Bronchus fibroblast of lung (primary cell): ENCODE results near the gene COPB1. TPM values are rescaled to one million over a fixed set of nuclear protein-coding genes. Genes with fewer than 3 reads are reported as not detected.

Experiments used
- total RNA-seq: library from RNA; depleted of rRNA; stranded (reverse); fragments of >200 nt; gene quantifications from 2 replicates; pipeline ENCODE4 v1.2.3, GENCODE V29; 2015

The COPB1 gene, protein sequence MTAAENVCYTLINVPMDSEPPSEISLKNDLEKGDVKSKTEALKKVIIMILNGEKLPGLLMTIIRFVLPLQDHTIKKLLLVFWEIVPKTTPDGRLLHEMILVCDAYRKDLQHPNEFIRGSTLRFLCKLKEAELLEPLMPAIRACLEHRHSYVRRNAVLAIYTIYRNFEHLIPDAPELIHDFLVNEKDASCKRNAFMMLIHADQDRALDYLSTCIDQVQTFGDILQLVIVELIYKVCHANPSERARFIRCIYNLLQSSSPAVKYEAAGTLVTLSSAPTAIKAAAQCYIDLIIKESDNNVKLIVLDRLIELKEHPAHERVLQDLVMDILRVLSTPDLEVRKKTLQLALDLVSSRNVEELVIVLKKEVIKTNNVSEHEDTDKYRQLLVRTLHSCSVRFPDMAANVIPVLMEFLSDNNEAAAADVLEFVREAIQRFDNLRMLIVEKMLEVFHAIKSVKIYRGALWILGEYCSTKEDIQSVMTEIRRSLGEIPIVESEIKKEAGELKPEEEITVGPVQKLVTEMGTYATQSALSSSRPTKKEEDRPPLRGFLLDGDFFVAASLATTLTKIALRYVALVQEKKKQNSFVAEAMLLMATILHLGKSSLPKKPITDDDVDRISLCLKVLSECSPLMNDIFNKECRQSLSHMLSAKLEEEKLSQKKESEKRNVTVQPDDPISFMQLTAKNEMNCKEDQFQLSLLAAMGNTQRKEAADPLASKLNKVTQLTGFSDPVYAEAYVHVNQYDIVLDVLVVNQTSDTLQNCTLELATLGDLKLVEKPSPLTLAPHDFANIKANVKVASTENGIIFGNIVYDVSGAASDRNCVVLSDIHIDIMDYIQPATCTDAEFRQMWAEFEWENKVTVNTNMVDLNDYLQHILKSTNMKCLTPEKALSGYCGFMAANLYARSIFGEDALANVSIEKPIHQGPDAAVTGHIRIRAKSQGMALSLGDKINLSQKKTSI
- 140 and 164 TPM in 2 replicates for total RNA-seq

DNA sequence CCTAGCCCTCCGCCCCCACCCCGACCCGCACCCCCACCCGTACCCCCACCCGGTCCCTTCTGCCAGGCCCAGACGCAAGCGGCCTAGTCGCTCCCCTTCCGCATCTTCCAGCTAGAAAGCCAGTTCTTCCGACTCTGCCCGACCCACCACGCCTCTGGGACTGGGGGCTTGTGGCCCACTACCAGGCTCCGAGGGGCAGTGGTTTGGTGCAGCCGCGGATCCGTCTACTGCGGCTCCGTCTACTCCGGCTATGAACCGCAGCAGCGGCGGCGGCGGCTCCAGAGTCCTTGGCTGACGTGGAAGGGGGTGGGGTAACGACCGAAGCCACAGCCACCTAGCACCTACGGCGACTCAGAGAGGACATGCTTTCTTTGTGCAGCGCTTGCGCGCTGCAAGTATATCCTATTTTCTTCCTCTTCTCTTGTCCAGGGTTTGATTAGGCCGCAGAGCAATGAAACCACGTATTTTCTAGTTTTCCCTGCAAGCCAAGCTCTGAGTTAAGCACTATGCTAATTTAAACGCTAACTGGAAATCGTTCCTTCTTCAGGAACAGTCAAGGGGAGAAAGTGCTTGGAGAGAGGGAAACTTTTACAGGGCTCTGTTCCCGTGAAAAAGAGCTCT, at the start of gene COPB1:
TSS of gene COPB1 (minus strand) at position 252 of the 621 bp plus-strand sequence. CDS start 883 bp downstream, outside the sequence.

DNA sequence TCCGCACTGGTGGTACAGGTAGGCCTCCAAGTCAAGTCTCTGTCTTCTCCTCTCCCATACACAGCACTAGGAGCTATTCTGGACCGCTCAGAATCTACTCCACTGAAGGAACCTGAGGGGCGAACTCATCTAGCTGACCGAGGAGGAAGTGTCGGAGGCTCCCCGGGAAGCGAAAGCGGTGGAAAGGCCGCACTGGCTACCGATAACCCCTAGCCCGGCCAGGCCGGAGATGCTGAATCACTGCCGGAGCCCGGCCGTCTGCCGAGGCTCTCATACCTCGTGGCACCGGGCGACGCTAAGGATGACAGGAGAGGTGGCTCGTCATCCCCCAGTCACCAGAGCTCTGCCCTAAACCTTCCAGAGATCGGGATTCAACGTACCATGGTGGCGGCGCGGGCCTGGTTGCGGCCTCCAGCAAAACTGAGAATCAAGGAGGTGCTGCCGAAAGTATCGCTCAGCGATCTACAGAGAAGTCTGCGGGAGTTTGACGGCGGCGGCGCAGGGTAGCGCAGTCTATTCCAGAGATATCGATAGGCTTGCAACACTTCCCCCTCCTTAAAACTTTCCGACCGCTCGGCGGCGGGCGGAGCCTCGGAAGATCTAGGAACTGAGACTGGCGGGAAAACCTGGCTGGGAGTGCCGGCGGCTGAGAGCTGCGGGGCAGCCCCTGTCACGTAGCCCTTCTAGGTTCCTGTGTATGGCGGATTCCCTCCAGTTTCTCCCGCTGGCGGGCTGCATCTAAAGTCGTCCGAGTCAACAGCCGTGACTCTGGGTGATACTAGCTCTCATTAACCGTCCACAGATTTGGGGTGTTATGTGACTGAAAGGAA, 20.5 kb upstream of the COPB1 start, which contains the start of gene PSMA1:
TSS of gene PSMA1 (minus strand) at position 470 of the 830 bp plus-strand sequence. CDS start at position 383, 87 bp downstream.

Other genes with a start within 250 kb of the COPB1 start
- gene RRAS2, start 140.6 kb downstream of the COPB1 start, total RNA-seq, result 73.1 and 83.2 TPM in 2 replicates
- gene PSMA1, start 20.6 kb upstream of the COPB1 start, total RNA-seq, result 153 and 164 TPM in 2 replicates
- gene PDE3B, start 144.0 kb upstream of the COPB1 start, total RNA-seq, result 2.8 and 3.4 TPM in 2 replicates